Upper lobe of left lung (tissue), 4 donors: ENCODE results near the gene TBXT.

Source experiments
- EP300 ChIP-seq, 4 donors: sonication (generic); formaldehyde crosslinking; IDR thresholded peaks; one replicate each; pipeline ENCODE4 v1.5.1; 2017; ENCODE audit warnings: antibody characterized with exemption in 4 of 4, control low read depth in 2 of 4
- POLR2A ChIP-seq, 4 donors: fragments of 450-650 bp; IDR thresholded peaks; one replicate each; pipeline ENCODE4 v1.5.1; 2016 to 2017; ENCODE audit warnings: antibody characterized with exemption in 4 of 4, mild to moderate bottlenecking in 2 of 4
- TF ChIP-seq, protein P1 (sequence below), 6 experiments: fragments of 450-650 bp in 4 of 6; fragments of 200-600 bp in 2 of 6; sonication (generic) in 2 of 6; IDR thresholded peaks; one replicate each; pipeline ENCODE4 v1.5.1; 2016 to 2019; ENCODE audit warnings: antibody characterized with exemption in 6 of 6

DNA sequence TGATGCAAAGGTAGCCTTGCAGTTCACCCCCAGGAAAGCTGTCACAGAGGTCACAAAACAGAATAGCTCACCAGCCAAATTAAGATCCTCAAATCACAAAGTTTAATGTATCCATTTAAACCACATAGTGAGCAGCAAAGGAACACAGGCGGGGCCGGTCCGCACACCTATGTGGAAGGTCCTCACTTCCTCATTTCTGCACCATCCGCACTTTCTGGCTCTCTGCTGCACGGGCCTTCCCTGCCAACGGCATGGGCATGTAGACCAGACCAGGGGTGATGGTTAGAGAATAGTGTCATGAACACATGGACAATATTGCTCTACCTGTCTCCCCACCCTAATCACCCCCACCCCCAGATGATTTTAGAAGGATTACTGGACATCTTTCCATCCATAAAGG, 12.1 kb upstream of the TBXT start:
- no peak for TF ChIP-seq POLR2A (IDR thresholded peaks at IDR 0.05)
- TF ChIP-seq, protein P1, sequence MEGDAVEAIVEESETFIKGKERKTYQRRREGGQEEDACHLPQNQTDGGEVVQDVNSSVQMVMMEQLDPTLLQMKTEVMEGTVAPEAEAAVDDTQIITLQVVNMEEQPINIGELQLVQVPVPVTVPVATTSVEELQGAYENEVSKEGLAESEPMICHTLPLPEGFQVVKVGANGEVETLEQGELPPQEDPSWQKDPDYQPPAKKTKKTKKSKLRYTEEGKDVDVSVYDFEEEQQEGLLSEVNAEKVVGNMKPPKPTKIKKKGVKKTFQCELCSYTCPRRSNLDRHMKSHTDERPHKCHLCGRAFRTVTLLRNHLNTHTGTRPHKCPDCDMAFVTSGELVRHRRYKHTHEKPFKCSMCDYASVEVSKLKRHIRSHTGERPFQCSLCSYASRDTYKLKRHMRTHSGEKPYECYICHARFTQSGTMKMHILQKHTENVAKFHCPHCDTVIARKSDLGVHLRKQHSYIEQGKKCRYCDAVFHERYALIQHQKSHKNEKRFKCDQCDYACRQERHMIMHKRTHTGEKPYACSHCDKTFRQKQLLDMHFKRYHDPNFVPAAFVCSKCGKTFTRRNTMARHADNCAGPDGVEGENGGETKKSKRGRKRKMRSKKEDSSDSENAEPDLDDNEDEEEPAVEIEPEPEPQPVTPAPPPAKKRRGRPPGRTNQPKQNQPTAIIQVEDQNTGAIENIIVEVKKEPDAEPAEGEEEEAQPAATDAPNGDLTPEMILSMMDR (IDR thresholded peaks at IDR 0.05) = no peak
- TF ChIP-seq EP300 (IDR thresholded peaks at IDR 0.05) = no peak
